ENCODE measurements around the gene PDE7B.

Gene PDE7B

GRCh38 chr6:135860361-135860760, 8.9 kb downstream of the PDE7B start:
- no peak for TF ChIP-seq FOXP2 (optimal IDR thresholded peaks at IDR 0.05; ENCODE audit: borderline replicate concordance, extremely low read depth, extremely low read length, insufficient read depth)
- TF ChIP-seq TAF1 (IDR thresholded peaks at IDR 0.05; ENCODE audit: borderline replicate concordance, insufficient read depth, low read length), result no peak
- TF ChIP-seq, protein P1, sequence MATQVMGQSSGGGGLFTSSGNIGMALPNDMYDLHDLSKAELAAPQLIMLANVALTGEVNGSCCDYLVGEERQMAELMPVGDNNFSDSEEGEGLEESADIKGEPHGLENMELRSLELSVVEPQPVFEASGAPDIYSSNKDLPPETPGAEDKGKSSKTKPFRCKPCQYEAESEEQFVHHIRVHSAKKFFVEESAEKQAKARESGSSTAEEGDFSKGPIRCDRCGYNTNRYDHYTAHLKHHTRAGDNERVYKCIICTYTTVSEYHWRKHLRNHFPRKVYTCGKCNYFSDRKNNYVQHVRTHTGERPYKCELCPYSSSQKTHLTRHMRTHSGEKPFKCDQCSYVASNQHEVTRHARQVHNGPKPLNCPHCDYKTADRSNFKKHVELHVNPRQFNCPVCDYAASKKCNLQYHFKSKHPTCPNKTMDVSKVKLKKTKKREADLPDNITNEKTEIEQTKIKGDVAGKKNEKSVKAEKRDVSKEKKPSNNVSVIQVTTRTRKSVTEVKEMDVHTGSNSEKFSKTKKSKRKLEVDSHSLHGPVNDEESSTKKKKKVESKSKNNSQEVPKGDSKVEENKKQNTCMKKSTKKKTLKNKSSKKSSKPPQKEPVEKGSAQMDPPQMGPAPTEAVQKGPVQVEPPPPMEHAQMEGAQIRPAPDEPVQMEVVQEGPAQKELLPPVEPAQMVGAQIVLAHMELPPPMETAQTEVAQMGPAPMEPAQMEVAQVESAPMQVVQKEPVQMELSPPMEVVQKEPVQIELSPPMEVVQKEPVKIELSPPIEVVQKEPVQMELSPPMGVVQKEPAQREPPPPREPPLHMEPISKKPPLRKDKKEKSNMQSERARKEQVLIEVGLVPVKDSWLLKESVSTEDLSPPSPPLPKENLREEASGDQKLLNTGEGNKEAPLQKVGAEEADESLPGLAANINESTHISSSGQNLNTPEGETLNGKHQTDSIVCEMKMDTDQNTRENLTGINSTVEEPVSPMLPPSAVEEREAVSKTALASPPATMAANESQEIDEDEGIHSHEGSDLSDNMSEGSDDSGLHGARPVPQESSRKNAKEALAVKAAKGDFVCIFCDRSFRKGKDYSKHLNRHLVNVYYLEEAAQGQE (IDR thresholded peaks at IDR 0.05; ENCODE audit: insufficient read depth in 1 of 2, low read depth in 2 of 2, low read length in 2 of 2), result no peak
- TF ChIP-seq POLR2AphosphoS5 (IDR thresholded peaks at IDR 0.05; ENCODE audit: low read depth, low read length), result no peak
- no peak for TF ChIP-seq SIN3A (IDR thresholded peaks at IDR 0.05; ENCODE audit: borderline replicate concordance, insufficient read depth, low read length)

DNA sequence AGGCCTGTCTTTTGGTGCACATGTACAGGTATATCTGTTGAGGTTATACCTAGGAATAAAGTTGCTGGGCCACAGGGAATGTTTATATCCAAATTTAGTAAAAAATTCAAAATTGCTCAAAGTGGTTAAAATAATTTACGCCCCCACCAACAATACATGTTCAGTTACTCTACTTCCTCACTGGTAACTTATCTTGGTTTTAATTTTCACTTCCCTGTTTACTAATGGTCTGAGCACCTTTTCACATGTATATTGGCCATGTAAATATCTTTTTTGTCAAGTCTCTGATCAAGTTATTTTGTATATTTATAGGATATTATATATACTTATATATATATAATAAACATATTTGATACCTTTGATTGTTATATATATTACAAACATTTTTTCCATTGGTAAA, 9.7 kb downstream of the PDE7B start:
- no peak for TF ChIP-seq TAF1 (IDR thresholded peaks at IDR 0.05; ENCODE audit: borderline replicate concordance, insufficient read depth, low read length)
- TF ChIP-seq SIN3A (IDR thresholded peaks at IDR 0.05; ENCODE audit: borderline replicate concordance, insufficient read depth, low read length), result no peak
- TF ChIP-seq, protein P1 (IDR thresholded peaks at IDR 0.05; ENCODE audit: insufficient read depth in 1 of 2, low read depth in 2 of 2, low read length in 2 of 2), result no peak
- no peak for TF ChIP-seq POLR2AphosphoS5 (IDR thresholded peaks at IDR 0.05; ENCODE audit: low read depth, low read length)
- TF ChIP-seq FOXP2 (optimal IDR thresholded peaks at IDR 0.05; ENCODE audit: borderline replicate concordance, extremely low read depth, extremely low read length, insufficient read depth), result no peak

GRCh38 chr6:135866445-135867123, 15.1 kb downstream of the PDE7B start:
- no peak for TF ChIP-seq TAF1 (IDR thresholded peaks at IDR 0.05; ENCODE audit: borderline replicate concordance, insufficient read depth, low read length)

- TF ChIP-seq SIN3A (IDR thresholded peaks at IDR 0.05; ENCODE audit: borderline replicate concordance, insufficient read depth, low read length) (no peak), POLR2AphosphoS5 (IDR thresholded peaks at IDR 0.05; ENCODE audit: low read depth, low read length) (no peak), FOXP2 (optimal IDR thresholded peaks at IDR 0.05; ENCODE audit: borderline replicate concordance, extremely low read depth, extremely low read length, insufficient read depth) (no peak), TAF1 (IDR thresholded peaks at IDR 0.05; ENCODE audit: borderline replicate concordance, insufficient read depth, low read length) (no peak)
- TF ChIP-seq, protein P1 (IDR thresholded peaks at IDR 0.05; ENCODE audit: insufficient read depth in 1 of 2, low read depth in 2 of 2, low read length in 2 of 2), result no peak
Observed at GRCh38 chr6:135867332-135867731, 15.8 kb downstream of the PDE7B start.

GRCh38 chr6:135869857-135870256, 18.4 kb downstream of the PDE7B start:
- TF ChIP-seq FOXP2 (optimal IDR thresholded peaks at IDR 0.05; ENCODE audit: borderline replicate concordance, extremely low read depth, extremely low read length, insufficient read depth) (no peak), SIN3A (IDR thresholded peaks at IDR 0.05; ENCODE audit: borderline replicate concordance, insufficient read depth, low read length) (no peak), POLR2AphosphoS5 (IDR thresholded peaks at IDR 0.05; ENCODE audit: low read depth, low read length) (no peak), TAF1 (IDR thresholded peaks at IDR 0.05; ENCODE audit: borderline replicate concordance, insufficient read depth, low read length) (no peak)
- TF ChIP-seq, protein P1 (IDR thresholded peaks at IDR 0.05; ENCODE audit: insufficient read depth in 1 of 2, low read depth in 2 of 2, low read length in 2 of 2), result no peak

Data from PFSK-1 (cell line).